Hypothalamus (tissue), 51 donors: ENCODE results near the gene FBXO7.

Experiments
- DNase-seq, 51 donors: peaks; one replicate each; lab custom pipeline; 2025; lab: John Stamatoyannopoulos, UW

FBXO7 gene

DNA sequence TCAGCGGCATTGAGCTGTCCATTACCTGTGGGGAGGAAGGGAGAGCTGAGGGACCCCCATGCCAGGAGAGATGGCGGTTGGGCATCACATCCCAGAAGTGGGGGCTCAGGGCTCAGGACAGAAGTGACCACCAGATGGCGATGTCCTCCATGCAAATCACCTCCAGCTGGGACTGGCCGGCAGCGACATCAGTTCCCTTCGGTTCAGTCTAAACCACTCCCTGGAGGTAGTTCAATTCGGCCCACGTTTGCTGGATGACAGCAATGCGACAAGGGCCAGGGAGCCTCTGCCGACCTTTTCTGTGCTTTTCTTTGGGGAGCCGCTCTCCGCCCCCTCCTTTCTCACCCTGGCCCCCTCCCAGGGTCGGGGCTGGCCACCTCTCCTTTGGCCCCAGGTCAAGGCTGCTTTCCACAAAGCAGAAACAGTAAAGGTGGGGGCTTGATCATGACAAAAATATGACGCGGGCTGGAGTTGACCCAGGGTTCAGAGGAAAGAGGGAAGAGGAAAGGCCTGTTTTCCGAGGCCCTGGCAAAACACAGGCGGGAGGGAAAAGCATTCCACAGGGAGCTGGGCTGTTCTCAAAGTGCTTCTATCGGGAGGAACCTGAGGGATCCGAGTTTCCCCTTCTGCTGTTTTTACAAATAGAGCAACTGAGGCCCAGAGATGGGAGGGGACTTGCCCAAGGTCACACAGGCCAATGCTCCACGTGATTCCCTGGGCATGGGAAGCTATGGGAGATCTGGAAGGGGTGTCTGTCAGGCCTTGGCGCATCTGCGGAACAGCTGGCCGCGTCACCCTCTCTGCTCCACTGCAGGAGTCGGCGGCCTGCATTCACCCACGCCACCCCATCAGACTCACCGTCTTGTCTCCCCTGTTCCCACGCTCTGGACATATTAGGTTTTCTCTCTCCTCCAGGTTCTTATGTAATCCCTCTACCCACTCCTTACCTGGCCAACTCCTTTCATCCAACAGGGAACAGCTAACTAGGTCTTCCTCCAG is 54.7 kb downstream of the FBXO7 start:
- peak in 50 of 51 donors; percentile 17 to 88 (median 71) for DNase-seq

DNA sequence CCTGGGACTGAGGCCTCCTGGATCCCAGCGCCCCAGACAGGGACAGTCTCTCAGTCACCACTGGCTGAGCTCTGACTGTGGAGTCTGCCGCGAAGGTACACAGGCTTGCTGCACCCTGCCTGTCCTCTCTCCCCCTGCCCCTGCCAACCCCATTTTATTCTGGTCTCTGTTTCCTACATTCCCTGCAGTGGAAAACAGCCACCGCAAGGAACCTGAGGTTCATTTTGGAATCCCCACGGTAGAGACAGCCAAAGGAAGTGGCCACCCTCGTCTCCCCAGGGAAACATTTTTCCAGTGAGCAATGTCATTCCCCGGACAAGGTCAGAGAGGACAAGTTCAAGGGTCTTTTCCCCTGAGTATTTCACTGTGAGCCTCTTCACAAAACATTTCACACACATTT is 56.6 kb downstream of the FBXO7 start:
- DNase-seq: no peak

DNA sequence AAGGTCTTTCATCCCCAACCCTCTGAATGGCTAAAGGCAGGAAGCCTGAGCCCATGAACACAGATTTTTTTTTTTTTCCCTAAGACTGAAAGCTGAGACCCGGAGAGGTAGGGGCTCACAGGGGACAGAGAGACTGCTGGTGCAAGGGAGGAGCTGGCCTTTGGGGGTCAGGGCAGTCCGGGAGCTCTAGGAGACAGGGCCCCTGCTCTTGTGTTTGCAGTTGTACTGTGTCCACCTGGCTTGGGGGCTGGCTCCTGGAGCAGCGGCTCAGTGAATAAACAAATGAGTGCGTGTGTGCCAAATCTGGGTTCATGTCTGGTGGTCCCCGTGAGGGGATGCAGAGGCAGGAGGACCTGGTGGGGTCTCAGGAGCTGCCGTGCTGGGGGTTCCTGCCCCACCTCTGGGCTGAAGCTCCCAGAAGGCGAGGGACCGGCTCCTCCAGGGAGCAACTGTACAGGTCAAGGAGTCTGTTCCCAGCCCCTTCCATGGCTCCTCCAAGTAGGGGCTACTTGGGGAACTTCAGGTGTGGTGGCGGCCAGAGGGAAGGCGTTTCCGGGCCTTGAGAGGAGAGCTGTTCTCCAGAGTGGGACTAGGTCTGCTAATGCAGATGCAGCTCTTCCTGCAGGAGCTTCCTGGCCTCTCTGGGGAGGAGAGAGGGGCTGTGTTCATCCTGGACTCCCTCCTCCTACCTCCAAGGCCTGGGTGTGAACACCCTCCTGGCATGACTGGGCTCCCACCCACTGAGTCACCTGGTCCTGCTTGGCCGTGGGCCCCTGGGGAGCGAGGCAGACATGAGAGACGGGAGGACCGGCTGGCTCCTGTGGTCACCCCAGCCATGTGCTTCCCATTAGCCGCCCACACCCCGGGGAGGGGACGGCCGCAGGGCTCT is 57.6 kb downstream of the FBXO7 start:
- peak in 1 of 51 donors; percentile 10 for DNase-seq

DNA sequence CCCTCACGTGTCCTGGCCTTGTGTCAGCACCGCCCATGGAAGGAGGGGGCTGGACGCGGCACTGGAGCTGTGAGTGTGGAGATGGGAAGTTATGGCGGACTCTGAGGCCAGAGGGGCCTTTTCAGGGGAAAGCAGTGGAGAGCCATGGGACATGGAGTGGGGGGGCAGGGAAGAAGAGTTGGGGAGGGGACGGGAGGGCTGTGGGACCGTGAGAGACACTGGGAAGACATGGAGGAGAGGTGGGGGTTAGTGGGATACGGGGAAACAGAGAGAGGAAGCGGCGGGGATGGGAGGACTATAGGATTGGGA is 58.2 kb downstream of the FBXO7 start:
- no peak for DNase-seq

DNA sequence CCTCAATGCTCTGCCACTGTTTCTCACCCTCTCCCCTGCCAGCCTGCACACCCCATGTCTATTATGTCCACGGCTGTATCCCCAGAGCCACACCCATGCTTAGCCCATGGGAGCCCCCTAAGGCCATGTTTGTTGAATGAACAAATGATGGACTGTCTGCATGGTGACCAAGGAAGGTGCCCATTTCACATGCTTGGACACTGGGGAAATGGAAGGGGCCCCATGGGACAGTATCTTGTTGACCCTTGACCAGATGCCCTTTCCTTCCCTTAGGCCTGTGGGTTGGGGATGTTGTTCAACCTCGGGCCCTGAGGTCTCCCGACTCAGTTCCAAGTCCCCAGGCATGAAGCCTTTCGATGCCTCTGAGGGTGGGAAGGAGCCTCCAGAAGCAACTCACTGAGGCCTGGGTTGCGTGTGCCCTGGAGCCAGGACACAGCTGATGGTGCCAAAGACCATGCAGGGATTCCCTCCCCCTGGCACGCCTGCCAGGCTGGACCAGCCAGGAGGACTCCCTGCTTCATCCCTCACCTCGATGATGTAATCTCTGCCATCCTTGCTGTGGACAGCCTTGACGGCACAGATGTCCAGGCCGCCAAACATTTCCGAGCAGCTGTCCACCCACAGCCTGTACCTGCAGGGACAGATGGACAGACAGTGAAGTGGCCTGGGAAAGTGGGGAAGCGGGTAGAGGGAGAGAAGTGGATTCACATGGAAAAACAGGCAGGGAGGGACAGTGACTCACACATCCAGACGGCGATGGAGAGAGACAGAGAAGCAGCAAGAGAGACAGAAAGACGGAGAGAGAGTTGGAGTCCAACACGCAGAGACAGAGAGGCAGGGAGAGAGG is 58.9 kb downstream of the FBXO7 start:
- DNase-seq: no peak

DNA sequence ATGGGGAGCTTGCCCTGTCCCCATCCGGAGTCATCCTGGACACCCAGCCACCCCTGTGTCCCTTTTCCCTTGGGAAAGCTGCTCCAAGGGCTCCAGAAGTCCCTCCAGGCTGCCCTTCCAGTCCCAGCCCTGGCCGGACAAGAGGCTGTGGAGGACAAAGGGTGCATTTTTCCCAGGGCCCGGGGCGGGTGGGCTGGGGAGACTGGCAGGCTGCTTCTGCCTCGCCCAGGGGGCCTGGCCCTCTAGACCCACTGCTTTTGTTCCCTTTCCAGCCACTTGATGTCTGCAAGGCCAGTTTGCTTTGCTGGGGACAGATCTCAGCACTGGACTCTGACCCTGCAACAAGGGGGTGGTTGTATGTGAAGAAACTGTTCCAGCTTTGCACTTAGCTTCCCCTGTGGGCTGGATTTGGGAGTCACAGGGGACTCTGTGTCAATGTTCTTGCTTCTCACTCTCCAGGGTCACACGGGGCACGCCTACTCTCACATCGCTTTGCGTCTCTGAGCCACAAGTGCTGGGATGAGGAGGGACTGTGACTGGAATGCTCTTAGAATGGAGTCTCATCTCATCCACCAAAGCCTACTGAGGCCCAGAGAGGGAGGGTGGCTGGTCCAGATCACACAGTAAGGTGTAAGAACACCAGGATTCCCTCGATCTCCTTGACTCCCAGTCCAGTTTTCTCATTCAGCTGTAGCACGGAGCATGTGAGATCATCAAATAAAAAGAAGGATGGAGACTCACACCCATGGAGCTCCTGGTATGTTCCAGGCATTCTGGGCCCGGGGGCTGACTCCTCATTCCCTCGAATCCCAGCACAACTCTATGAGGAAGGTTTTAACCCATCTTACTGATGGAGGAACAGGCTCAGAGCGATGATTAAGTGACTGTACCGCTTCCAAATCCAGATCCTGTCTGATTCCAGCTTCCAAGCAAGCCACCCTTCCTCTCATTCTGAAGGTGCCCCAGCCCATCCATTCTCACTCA is 59.9 kb downstream of the FBXO7 start:
- peak in 2 of 51 donors; percentile 6 to 19 for DNase-seq

DNA sequence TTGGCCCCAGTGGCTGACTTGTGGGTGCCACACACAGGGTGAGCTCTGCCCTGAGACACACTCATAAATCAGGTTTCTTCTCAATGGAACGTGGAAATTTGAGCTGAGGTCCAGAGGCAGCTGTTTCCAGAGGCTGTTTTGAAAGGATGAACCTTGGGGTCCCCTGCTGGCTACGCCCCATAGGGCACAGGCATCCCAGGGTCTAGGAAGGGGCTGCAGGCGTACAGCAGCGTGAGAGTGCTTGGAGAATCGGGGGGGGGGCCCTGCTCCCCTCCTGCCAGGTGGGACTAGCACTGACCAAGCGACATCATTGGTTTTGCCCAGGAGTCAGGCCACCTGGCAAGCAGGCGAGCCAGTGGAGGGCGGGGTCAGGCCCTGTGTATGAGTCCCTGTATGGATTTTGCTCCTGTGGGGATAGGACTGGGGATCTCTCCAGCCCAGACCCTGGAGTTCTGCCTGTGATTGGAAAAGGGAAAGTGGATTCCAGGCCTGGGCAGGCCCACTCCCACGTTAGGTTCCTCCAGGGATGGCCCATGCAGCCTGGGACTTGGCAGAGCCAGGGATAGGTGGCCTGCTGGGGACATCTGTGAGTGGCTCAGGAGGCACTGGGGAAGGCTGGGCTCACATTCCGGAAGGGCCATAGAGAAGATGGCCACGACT is 61.0 kb downstream of the FBXO7 start:
- no peak for DNase-seq

DNA sequence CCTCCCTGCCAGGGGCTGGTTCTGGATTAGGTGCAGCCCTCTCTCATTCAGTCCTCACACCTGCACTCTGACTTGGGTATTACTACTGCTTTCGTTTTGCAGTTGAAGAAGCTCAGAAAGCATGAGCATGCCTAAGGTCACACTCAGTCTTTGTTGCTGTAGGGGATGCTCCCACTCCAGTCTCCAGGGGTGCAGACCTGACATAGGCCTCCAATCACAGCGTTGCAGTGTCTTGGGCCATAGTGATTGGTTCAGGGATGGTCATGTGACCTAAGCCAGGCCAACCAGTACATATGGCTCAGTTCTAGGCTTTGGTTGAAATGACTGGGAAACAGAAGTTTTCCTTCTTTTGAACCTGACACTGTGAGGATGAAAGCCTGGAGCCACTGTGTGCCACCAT is 61.7 kb downstream of the FBXO7 start:
- no peak for DNase-seq

DNA sequence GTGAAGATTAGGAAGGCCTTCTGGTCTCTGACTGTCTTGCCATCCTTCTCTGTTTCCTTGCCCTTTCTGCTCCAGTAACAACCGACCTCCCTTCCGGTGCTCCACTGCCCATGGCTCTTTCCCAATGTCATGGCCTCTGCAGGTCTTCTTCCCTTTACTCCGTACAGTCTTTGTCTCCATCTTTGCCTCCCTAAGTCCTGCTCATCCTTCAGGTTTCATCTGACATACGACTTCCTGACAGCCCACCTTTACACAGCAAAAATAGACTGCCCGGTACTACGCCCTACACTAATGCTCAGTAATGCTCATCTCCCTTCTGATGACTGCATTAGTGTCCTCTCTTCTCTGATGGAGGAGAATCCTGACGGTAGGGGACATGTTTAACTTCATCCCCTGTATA is 63.9 kb downstream of the FBXO7 start:
- DNase-seq: no peak

DNA sequence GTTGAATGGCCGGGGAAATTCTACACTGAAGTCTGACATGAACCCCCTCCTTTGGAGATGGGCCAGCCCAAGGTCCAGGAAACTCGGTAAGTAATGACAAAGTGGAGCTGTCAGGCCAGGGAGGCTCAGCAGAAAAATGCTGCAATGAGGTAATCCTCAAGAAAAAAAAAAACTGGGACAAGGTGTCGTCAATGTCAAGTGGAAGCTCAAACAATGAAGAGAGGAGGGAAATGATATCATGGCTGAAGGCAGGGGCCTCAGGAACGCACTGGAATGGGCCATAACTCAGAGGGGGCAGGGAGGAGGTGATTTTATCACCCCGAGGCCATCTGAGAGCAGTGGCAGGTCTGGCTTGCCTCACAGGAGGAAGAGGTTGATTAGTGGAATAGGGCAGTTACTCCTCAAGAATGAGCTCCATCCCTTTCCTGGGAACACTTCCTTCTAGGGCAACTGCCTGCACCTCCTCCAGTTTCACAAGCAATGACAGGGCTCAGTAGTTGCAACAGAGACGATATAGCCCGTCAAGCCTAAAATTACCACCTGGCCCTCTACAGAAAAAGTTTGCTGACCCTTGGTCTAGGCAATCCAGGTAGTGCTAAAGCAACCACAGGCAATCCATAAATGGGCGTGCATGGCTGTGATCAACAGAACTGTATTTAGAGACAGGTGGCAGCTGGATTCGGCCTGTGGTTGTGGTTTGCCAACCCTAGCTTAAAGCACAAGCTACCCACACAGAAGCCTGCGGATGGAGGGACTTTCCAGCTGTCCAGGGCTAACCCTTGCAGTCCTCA is 65.2 kb downstream of the FBXO7 start:
- DNase-seq: no peak

DNA sequence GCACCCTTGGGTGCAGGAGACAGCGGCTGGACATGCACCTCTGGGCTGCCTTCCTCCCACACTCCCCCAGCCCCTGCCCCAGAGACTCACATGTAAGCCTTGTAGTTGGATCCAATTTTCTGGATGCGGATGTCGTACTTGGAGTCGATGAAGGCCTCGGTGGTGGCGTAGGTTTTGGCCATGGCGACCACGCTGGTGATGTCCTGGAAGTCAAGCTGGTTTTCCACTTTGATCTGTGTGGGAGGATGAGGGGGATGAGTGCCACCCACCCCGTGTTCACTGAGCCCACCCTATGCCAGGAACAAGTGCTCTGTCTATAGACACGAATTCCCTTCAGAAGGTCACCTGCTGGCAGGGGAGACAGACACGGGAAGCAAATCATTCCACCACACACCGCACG is 66.9 kb downstream of the FBXO7 start:
- DNase-seq: no peak

DNA sequence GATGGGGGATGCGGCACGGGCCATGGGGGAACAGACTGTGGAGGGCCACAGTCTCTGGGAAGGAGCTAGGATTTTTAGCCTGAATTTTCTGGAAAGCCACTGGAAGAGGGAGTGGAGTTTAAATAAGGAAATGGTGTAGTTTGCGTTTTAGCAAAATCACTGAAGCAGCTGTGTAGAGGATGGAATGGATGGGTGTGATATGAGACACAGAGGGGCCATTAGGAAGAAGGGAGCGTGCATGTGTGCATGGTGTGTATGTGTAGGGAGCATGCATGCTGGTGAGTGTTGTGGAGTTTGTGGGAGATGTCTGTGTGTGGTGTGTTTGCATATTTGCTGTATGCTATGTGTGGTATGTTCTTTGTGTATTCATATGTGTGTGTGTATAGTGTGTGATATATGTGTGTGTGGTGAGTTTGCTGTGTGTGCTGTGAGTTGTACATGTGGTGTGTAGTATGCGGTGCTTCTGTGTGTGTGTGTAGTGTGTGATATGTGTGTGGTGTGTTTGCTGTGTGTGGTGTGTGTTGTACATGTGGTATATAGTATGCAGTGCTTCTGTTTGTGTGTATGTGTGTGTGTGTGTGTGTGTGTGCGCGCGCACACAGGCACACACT is 67.6 kb downstream of the FBXO7 start:
- DNase-seq: no peak

DNA sequence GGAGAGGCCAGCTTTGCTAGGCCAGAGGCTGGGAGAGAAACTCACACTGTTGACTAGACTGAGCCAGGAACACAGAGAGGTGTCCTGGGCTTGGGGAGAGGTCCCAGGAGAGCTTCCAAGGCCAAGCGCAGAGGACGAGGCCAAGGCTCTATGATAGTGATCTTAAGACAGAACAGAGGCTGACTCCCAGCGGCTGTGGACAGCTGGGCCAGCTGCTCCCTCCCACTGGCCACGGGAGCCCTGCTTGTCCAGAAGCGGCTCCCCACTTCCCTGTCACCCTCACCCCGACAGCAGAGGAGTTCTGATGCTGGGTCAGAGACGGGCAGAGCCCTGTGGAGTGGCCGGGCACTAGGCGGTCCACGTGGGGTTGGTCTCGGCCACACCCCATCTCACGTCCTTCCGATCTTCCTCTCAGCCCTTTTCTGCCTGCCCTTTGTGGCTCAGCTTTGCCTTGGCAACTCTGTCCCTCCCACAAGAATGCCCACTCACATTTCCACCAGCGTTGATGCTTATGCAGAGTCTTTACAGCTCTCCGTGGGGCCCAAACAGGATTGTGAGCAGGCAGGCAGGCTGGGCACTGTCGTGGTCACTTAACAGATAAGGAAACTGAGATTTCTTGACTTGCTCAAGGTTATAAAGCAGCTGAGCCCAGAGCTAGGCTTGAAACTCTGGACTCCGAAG is 68.2 kb downstream of the FBXO7 start:
- no peak for DNase-seq

DNA sequence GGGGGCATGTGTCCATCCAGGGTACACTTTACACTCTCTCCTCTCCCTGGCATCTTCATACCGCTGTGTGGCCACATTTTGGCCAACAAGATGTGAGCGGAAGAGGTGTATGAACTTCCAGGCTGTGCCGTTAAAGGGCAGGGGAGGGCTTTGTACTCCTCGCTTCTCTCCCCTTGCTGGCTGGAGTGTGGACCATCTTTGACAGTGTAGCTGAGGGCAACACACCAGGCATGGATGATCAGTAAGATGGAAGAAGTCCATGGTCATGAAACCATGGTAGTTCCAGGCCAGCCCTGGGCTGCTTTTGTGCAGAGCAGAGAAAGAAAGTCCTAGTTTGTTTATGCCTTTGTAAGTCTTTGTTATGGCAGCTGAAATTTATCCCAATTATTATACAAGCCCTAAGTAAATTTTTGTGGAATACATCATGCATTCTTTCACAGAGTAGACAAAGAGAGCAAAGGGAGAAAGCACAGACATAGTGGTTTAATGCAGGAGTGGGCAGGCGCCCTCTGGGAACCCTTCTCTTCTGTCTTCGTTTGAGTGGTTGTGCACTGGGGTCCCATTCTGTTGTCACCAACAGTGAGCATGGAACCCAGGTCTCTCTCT is 70.4 kb downstream of the FBXO7 start:
- DNase-seq: no peak

DNA sequence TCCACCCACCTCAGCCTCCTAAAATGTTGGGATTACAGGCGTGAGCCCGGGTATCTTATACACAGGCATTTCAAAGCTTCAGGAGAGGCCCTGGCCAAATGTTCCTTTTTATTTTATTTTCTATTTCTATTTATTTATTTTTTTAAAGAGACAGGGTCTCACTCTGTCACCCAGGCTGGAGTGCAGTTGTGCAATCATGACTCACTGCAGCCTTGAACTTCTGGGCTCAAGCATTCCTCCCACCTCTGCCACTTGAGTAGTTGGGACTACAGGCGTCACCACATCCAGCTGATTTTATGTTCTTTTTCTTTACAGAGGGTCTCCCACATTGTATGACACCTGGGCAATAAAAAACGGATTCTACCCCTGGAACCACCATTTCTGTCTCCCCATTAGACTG is 71.2 kb downstream of the FBXO7 start:
- no peak for DNase-seq

DNA sequence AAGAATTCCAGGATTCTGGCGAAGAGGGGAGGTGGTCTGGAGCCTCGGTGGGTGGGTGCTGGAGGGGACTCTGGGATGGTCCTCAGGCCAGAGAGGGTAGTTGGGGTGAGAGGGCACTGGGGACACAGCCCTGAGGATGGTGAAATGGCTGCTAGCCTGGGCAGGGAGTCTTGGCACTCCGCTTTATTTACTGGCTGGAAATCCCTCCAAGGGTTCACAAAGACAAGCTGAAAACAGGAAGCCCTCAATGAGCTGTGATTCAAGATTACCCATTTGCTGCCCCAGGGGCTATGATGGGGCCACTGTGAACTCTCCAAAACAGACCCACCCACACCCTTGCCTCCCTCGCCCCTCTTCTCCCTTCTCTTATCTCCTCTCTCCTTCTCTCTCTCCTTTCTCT is 71.9 kb downstream of the FBXO7 start:
- DNase-seq: no peak

DNA sequence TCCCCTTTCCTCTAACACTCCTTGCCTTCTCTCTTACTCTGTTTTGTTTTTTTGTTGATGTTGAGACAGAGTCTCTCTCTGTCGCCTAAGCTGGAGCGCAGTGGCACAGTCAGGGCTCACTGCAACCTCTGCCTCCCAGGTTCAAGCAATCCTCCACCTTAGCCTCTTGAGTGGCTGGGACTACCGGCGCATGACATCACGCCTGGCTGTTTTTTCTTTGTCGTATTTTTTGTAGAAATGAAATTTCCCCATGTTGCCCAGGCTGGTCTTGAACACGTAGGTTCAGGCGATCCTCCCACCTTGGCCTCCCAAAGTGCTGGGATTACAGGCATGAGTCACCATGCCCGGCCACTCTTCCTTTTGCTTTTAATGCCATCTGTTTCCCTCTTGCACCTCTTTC is 72.3 kb downstream of the FBXO7 start:
- DNase-seq: no peak
